Superior temporal gyrus (tissue), 1 donor: ENCODE results near the gene SPTBN1.
"Not testable (repeated sequence)": the region's sequence is repeated elsewhere in the genome, so short reads cannot be mapped to it uniquely, and the experiment has no call there.

Experiments used
- DNase-seq: peaks from one replicate; pipeline ENCODE4 v3.0.0-alpha.2; 2016; ENCODE audit errors: extremely low spot score

The SPTBN1 gene

GRCh38 chr2:54502731-54503130, 46.6 kb downstream of the SPTBN1 start:
- DNase-seq, result no peak

DNA sequence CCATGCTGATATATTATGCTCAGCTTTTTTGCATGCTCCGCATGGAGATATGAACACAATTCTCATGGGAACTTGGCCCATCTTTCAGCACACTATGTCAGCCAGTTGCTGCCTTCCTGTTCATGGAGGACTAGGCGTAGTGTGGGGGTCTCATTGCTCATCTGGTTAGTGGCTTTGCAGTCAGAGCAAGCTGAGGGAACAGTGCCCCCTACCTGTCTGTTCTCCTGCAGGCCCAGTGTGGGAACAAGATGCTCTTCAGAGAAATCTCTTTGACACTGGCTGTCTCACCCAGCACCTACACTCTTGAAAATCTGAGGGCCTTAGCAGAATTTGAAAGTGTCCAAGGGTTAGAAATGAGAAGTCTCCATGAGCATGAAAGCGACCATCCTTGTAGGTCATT, 47.1 kb downstream of the SPTBN1 start:
- peak; percentile 64 for DNase-seq

DNA sequence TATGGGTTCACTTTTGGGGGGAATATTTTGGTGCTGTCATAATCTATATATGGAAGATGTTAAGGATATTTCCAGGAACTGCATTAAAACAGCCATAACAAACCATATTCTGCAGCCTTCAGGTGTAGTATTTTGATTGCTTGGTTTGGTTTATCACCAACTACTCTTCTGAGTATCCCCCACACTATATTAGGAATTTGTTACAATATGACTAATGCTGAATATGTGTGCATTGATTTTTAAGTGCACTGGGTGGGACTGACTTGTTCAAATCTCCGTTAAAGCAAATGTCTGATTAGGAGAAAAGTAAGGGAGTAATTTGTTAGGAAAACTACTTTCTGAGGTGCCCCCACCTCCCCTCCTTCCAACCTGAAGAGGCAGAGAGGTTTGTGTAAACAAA, 47.7 kb downstream of the SPTBN1 start:
- DNase-seq, result no peak

GRCh38 chr2:54504866-54505265, 48.7 kb downstream of the SPTBN1 start:
- DNase-seq, result no peak

GRCh38 chr2:54508541-54508940, 52.4 kb downstream of the SPTBN1 start:
- DNase-seq, result no peak

GRCh38 chr2:54509043-54509442, 52.9 kb downstream of the SPTBN1 start:
- DNase-seq, result not testable (repeated sequence)

DNA sequence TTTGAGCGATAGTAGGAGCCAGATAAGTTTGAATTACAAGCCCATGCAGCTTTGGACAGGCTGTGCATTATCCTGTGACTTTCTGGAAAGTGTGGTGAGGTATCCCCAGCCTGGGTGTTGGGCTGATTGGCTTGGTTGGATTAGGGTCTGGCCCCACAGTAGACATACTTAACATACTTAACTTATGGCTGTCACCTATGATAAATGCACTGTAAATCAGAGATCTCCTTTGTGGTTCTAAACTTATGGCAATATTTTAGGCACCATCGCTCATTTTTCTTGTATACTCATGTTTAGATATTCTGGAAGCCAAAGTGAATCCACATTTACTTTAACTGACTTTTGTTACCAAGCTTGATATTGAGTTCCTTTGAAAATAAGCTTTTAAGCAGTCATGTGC, 54.8 kb downstream of the SPTBN1 start:
- DNase-seq, result no peak

- DNase-seq, result no peak
These were observed 56.1 kb downstream of the SPTBN1 start for GRCh38 chr2:54512183-54512582.

GRCh38 chr2:54512663-54513362, 56.7 kb downstream of the SPTBN1 start:
- DNase-seq, result no peak

GRCh38 chr2:54513363-54513715, 57.2 kb downstream of the SPTBN1 start:
- no peak for DNase-seq

DNA sequence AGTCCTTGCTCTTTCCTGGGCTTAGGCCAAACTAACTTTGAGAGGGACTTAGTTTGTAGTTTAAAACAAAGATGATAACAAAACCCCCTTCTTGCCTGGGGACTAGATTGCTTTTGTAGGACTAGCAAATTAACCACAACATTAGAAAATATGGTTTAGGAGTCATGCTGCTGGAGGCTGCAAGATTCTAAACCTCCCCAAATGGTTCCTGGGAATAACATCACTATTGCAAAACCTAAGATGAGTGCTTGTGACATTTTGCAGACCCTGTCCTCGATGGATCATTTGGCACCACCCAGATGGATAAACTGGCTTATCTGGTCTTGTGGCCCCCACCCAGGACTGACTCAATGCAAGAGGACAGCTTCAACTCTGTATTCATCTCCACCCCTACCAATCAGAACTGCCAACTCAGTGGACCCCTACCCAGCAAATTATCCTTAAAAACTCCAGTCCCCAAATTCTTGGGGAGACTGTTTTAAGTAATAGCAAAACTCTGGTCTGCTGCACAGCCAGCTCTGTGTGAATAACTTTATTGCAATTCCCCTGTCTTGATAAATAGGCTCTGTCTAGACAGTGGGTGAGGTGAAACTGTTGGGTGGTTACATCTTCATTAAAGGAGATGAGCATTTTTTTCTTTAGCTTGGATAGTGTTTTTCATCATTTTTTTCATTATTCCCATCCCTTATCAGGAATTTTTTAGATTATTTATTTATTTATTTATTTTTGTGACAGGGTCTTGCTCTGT, 58.9 kb downstream of the SPTBN1 start:
- DNase-seq, result no peak

- no peak for DNase-seq
These were observed 60.7 kb downstream of the SPTBN1 start for GRCh38 chr2:54516842-54517241.

- not testable (repeated sequence) for DNase-seq
These were observed 61.9 kb downstream of the SPTBN1 start for GRCh38 chr2:54518016-54518415.

DNA sequence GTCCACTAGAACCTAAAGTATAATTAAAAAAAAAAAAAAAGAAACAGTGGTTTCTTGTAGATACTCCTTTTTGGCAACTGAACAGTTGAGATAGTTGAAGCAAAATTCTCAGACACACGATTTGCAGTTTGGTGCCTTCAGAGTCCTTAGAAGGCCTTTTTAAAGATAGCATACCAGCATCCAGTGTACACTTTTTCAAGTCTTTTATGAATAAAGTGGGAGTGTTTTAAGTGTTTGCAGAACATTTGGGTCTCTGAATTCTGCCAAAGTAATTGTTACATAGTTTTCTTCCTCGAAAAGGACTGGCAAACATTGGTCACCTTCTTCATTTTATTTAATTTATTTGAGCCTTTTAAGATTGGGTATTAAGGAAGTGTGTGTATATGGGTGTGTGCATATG, 62.3 kb downstream of the SPTBN1 start:
- no peak for DNase-seq

DNA sequence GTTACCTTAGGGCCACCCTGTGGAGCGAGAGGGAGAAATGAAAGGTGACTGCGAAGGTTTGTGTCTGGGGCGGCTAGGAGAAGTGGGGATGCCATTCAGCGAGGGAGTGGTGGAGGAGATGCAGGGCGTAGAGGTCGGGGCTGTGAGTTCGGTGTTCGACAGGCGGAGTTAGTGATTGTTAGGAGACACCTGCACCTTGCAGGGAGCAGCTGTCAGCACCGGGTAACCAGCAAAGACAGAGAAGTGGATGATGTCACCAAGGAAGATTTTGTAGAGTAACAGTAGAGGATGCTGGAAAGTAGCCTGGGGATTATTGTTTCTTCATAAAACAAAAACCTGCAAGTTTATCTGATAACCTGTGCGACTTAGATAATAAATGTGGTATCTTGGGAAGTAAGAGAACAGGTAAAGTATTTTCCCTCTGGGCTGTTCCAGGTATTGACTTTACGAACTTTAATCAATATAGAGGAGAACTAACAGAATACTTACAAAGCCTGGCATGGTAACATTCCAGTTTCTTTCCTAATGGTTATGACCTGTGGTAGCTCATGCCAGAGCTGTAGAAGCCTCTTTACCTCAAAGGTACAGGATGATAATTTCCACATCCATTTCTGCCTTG, 63.8 kb downstream of the SPTBN1 start:
- no peak for DNase-seq

GRCh38 chr2:54520687-54521086, 64.6 kb downstream of the SPTBN1 start:
- DNase-seq, result no peak

DNA sequence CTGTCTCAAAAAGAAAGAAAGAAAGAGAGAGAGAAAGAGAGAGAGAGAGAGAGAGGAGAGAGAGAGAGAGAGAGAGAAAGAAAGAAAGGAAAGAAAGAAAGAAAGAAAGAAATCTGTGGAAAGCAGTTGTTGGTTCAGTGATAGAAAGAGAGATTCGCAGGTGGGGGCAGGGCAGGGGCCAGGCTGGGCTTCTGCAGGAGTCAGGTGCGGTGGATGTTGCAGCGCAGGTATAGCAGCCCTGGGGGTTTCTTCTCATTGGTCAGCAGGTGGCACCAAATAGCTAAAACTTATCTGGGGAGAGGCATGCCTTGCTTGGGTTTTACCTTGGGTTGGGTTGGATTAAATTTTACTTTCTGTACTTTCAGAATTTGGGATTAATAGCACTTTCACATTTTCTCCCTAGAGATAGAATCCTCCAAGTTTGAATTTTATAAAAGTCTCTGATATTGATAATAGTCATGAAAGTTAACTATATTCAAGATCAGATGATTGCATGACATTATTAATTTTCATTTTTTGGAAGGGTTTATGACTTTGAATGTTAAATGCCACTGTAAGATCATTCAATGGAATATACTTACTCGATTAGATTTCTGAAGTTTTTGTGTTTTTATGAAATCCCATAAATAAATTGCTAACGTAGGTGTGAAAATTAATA, 66.6 kb downstream of the SPTBN1 start:
- peak; percentile 70 for DNase-seq

GRCh38 chr2:54523324-54523959, 67.3 kb downstream of the SPTBN1 start:
- no peak for DNase-seq

GRCh38 chr2:54524226-54524991, 68.3 kb downstream of the SPTBN1 start:
- no peak for DNase-seq

- no peak for DNase-seq
These were observed 69.2 kb downstream of the SPTBN1 start for GRCh38 chr2:54525321-54525720.

- DNase-seq, result no peak
These were observed 70.2 kb downstream of the SPTBN1 start for GRCh38 chr2:54526226-54526879.
